Prostate gland (tissue), 2 donors: ENCODE data around the gene BCL7C.

Experiments
- POLR2A ChIP-seq: fragments of 450-650 bp; IDR thresholded peaks from one replicate; pipeline ENCODE4 v1.6.1; 2016; ENCODE audit warnings: antibody characterized with exemption, mild to moderate bottlenecking
- POLR2AphosphoS5 ChIP-seq: sonication (generic); formaldehyde crosslinking; IDR thresholded peaks from one replicate; pipeline ENCODE4 v1.6.1; 2017; ENCODE audit warnings: antibody characterized with exemption
- TF ChIP-seq, protein P1 (sequence below), 4 experiments: fragments of 200-600 bp in 2 of 4; fragments of 450-650 bp in 2 of 4; sonication (generic) in 2 of 4; IDR thresholded peaks; 1 replicate in 3 of 4; 2 replicates in 1 of 4; pipeline ENCODE4 v1.5.1; 2016 to 2019; ENCODE audit warnings: antibody characterized with exemption in 4 of 4, mild to moderate bottlenecking in 2 of 4, moderate library complexity in 2 of 4

DNA sequence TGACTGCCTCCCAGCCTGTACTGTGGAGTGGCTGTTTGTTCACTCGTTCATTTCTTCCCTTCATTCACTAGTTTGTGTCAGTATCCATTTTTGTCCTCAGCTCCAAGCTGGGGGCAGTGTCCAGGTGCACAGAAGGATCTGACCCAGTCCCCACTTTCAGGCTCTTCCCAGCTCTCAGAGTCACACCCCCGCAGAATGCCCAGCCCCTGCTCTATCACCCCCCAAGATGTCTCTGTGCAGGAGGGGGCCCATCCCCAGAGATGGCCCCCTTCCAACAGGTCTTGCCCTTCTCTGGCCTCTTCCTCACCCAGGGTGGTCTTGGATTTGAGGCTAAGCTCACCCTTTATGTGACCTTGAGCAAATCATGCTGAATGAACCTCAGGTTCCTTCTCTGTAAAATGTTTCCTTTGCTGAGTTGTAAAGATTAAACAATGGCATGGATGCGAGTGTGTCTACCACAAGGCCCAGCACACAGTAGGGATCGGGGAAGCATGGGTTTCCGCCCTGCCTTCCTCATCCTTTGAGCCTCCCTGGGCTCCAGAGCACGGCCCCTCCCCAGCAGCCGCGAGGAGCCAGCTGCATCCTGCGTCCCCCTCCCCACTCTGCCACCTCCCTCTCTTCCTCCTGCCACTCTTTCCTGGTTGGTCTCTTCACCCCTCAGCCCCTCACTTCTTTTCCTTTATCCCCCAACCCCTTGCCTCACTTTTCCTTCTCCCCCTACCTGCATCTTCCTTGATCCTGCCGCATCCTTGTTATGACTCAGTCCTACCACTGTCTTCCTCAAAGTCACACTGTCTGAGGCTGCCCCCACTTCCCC, 32.3 kb upstream of the BCL7C start:
- TF ChIP-seq POLR2A (no peak), POLR2AphosphoS5 (no peak)
- TF ChIP-seq, protein P1, sequence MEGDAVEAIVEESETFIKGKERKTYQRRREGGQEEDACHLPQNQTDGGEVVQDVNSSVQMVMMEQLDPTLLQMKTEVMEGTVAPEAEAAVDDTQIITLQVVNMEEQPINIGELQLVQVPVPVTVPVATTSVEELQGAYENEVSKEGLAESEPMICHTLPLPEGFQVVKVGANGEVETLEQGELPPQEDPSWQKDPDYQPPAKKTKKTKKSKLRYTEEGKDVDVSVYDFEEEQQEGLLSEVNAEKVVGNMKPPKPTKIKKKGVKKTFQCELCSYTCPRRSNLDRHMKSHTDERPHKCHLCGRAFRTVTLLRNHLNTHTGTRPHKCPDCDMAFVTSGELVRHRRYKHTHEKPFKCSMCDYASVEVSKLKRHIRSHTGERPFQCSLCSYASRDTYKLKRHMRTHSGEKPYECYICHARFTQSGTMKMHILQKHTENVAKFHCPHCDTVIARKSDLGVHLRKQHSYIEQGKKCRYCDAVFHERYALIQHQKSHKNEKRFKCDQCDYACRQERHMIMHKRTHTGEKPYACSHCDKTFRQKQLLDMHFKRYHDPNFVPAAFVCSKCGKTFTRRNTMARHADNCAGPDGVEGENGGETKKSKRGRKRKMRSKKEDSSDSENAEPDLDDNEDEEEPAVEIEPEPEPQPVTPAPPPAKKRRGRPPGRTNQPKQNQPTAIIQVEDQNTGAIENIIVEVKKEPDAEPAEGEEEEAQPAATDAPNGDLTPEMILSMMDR (IDR thresholded peaks at IDR 0.05): no peak
